Embryonic facial prominence (tissue), 1 donor: Measurements from ENCODE around the gene GSDMA.
"Not testable (repeated sequence)": the region's sequence is repeated elsewhere in the genome, so short reads cannot be mapped to it uniquely, and the experiment has no call there.

Source experiments
- DNase-seq: peaks from one replicate; pipeline ENCODE4 v3.0.0-alpha.2; 2016; ENCODE audit errors: extremely low spot score

Gene GSDMA

DNA sequence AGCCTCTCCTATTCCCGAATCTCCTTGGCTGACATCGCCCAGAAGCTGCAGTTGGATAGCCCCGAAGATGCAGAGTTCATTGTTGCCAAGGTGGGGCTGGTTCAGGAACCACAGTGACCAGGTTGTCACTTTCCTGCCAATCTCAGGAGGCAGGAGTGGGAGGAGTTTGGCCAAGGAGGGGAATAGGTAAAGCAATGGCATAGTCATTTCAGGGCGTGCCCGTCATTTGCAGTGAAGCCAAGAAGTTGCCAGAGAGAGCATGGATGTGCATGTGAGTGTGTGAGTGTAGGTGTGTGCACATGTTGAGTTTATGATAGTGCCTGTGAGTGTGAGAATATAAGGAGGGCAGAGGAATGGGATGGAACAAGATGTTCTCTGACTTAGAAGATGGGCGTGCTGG is 32.6 kb downstream of the GSDMA start:
- no peak for DNase-seq

DNA sequence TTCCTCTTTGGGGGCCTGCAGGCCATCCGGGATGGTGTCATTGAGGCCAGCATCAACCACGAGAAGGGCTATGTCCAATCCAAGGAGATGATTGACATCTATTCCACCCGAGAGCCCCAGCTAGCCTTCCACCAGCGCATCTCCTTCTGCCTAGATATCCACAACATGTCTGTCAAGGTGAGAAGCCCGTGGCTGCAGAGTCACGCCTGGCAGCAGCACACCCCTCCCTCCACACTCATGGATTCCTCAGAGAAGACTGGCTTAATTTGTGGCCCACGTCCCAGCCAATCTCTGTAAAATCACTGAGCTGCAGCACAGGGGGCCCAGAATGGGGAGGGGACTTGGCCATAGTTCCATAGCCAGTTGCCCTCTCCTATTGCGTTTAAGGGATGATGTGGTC is 33.4 kb downstream of the GSDMA start:
- no peak for DNase-seq

DNA sequence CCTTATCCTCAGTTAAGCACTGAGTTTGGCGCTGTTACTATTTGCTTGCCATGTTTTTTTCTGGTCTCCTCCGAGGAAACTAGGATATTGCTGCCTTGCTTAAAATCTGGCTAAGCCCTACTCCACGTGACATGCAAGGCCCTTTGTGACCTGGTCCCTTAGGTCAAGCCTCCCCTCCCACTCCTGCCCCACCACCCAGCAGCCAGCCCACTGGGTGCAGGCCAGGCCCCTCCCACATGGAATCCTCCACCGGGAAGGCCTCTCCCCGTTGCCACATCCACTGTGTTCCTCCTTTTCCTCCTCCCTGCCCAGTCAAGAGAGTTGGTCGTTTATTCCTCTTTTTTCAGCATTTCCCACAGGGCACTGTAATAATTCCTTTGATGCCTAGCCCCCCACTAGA is 34.0 kb downstream of the GSDMA start:
- DNase-seq: no peak

DNA sequence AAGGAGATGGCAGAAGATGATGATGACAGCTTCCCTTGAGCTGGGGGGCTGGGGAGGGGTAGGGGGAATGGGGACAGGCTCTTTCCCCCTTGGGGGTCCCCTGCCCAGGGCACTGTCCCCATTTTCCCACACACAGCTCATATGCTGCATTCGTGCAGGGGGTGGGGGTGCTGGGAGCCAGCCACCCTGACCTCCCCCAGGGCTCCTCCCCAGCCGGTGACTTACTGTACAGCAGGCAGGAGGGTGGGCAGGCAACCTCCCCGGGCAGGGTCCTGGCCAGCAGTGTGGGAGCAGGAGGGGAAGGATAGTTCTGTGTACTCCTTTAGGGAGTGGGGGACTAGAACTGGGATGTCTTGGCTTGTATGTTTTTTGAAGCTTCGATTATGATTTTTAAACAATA is 34.7 kb downstream of the GSDMA start:
- DNase-seq: no peak

DNA sequence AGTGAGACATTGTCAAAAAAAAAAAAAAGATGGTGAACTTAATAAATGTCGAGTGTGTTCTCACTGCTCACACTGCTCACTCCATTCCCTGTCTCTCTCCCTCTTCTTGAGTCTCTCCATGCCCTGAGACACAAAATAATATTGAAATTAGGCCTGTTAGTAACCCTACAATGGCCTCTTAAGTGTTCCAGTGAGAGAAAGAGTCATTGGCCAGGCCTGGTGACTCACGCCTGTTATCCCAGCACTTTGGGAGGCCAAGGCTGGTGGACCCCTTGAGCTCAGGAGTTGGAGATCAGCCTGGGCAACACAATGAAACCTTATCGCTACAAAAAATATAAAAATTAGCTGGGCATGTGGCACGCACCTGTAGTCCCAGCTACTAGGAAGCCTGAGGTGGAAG is 36.3 kb downstream of the GSDMA start:
- DNase-seq: no peak

DNA sequence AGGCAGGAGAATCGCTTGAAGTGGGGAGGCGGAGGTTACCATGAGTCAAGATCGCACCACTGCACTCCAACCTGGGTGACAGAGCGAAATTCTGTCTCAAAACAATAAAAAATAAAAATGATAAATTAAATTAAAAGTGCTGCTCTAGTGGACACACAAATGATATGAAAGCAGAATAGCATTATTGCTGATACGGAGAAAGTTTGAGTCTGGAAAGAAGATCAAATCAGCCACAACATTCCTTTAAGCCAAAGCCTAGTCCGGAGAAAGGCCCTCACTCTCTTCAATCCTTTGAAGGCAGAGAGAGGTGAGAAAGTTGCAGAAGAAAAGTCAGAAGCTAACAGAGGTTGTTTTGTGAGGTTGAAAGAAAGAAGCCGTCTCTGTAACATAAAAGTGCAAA is 37.4 kb downstream of the GSDMA start:
- no peak for DNase-seq

DNA sequence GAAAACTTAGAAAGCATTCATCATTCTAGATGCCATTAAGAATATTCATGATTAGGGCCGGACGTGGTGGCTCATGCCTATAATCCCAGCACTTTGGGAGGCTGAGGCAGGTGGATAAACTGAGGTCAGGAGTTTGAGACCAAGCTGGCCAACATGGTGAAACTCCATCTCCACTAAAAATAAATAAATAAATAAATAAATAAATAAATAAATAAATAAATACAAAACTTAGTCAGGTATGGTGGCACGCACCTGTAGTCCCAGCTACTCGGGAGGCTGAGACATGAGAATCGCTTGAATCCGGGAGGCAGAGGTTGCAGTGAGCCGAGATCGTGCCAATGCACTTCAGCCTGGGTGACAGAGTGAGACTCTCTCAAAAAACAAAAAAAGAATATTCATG is 38.5 kb downstream of the GSDMA start:
- not testable (repeated sequence) for DNase-seq

DNA sequence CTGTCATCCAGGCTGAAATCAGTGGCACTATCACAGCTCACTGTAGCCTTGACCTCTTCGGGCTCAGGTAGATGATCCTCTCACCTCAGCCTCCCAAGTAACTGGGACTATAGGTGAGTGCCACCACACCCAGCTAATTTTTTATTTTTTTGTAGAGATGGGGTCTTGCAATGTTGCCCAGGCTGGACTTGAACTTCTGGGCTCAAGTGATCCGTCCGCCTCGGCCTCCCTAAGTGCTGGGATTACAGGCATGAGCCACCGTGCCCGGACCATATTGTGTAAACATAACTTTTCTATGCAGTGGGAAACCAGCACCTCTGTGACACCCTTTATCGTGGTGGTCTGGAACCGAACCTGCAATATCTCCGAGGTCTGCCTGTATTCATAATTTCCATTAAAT is 41.3 kb downstream of the GSDMA start:
- DNase-seq: no peak

DNA sequence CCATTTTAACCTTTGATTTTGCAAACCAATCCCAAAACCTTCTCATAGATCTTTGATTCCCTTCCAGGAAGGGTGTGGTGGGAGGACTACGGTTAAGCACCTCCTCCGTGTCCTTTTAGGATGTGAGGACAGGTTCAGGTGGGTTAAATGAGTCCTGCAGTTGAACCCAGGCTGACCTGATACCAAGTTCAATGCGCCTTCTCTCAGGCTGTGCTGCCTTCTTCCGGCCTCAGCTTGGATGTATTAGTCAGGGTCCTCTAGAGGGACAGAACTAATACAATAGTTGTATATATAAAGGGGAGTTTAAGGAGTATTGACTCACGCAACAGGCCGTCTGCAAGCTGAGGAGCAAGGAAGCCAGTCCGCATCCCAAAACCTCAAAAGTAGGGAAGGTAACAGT is 41.9 kb downstream of the GSDMA start:
- no peak for DNase-seq

DNA sequence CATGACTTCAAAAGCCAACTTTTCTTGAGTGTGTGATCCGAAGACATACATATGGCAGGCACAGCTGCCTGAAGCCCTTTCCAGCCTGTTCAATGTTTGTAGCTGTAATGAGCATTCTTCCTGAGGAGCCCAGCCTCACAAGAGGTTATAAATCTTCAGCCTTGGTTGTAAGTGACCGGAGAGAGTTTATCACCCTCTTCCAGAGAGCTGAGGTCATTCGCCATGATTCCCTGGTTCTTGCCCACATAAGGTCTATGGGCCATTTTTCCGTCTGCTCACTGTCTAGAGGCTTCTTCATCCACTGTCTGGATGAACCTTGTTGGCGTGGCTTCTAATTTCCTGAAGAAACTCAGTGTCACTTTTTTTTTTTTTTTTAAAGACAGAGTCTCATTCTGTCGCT is 42.7 kb downstream of the GSDMA start:
- DNase-seq: no peak

DNA sequence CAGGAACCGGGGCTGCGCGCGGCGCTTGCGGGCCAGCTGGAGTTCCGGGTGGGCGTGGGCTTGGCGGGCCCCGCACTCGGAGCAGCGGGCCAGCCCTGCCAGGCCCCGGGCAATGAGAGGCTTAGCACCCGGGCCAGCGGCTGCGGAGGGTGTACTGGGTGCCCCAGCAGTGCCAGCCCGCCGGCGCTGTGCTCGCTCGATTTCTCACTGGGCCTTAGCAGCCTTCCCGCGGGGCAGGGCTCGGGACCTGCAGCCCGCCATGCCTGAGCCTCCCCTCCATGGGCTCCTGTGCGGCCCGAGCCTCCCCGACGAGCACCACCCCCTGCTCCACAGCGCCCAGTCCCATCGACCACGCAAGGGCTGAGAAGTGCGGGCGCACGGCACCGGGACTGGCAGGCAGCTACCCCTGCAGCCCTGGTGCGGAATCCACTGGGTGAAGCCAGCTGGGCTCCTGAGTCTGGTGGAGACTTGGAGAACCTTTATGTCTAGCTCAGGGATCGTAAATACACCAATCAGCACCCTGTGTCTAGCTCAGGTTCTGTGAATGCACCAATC is 48.2 kb downstream of the GSDMA start:
- not testable (repeated sequence) for DNase-seq

DNA sequence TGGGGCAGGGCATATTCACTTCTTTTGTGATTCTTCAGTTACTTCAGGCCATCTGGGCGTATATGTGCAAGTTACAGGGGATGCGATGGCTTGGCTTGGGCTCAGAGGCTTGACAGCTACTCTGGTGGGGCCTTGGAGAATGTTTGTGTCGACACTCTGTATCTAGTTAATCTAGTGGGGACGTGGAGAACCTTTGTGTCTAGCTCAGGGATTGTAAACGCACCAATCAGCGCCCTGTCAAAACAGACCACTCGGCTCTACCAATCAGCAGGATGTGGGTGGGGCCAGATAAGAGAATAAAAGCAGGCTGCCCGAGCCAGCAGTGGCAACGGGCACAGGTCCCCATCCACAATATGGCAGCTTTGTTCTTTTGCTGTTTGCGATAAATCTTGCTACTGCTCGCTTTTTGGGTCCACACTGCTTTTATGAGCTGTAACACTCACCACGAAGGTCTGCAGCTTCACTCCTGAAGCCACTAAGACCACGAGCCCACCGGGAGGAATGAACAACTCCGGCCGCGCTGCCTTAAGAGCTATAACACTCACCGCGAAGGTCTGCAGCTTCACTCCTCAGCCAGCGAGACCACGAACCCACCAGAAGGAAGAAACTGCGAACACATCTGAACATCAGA is 49.3 kb downstream of the GSDMA start:
- DNase-seq: not testable (repeated sequence)

DNA sequence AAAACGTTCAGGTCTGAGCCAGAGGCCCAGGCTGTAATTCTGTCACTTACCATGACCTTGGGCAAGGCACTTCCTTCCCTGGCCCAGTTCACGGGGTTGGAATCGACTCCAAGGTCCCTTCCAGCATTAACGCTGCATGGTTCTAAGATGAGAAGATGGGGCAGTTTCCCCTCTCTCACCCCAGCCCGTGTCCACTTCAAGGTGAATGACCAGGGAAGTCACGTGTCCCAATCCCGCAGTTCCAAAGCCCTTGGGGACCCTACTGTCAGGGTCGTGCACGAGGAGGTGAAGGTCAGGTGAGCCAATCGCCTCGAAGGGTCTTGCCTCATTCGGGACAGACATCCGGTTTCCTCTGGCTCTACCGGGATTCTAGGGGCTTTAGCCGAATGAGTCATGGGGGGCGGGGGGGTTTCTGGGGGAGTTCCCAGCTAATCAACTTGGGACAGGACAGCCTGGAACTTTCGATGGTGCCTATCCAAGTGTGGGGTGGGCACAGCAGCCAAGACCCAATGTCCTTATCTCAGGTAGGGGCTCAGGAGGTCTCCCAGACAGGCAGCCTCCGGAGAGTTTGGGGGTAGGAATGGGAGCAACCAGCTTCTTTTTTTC is 51.7 kb downstream of the GSDMA start:
- no peak for DNase-seq

DNA sequence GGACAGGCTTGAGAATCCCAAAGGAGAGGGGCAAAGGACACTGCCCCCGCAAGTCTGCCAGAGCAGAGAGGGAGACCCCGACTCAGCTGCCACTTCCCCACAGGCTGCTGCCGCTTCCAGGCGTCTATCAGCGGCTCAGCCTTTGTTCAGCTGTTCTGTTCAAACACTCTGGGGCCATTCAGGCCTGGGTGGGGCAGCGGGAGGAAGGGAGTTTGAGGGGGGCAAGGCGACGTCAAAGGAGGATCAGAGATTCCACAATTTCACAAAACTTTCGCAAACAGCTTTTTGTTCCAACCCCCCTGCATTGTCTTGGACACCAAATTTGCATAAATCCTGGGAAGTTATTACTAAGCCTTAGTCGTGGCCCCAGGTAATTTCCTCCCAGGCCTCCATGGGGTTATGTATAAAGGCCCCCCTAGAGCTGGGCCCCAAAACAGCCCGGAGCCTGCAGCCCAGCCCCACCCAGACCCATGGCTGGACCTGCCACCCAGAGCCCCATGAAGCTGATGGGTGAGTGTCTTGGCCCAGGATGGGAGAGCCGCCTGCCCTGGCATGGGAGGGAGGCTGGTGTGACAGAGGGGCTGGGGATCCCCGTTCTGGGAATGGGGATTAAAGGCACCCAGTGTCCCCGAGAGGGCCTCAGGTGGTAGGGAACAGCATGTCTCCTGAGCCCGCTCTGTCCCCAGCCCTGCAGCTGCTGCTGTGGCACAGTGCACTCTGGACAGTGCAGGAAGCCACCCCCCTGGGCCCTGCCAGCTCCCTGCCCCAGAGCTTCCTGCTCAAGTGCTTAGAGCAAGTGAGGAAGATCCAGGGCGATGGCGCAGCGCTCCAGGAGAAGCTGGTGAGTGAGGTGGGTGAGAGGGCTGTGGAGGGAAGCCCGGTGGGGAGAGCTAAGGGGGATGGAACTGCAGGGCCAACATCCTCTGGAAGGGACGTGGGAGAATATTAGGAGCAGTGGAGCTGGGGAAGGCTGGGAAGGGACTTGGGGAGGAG is 52.5 kb downstream of the GSDMA start, which contains the start of gene CSF3:
Gene CSF3, plus strand, starts transcription at position 436 of the 993 bp plus-strand sequence. Its CDS starts 35 bp downstream, at position 471.
- no peak for DNase-seq

DNA sequence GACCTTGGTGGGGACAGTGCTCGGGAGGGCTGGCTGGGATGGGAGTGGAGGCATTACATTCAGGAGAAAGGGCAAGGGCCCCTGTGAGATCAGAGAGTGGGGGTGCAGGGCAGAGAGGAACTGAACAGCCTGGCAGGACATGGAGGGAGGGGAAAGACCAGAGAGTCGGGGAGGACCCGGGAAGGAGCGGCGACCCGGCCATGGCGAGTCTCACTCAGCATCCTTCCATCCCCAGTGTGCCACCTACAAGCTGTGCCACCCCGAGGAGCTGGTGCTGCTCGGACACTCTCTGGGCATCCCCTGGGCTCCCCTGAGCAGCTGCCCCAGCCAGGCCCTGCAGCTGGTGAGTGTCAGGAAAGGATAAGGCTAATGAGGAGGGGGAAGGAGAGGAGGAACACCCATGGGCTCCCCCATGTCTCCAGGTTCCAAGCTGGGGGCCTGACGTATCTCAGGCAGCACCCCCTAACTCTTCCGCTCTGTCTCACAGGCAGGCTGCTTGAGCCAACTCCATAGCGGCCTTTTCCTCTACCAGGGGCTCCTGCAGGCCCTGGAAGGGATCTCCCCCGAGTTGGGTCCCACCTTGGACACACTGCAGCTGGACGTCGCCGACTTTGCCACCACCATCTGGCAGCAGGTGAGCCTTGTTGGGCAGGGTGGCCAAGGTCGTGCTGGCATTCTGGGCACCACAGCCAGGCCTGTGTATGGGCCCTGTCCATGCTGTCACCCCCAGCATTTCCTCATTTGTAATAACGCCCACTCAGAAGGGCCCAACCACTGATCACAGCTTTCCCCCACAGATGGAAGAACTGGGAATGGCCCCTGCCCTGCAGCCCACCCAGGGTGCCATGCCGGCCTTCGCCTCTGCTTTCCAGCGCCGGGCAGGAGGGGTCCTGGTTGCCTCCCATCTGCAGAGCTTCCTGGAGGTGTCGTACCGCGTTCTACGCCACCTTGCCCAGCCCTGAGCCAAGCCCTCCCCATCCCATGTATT is 53.5 kb downstream of the GSDMA start:
- no peak for DNase-seq

DNA sequence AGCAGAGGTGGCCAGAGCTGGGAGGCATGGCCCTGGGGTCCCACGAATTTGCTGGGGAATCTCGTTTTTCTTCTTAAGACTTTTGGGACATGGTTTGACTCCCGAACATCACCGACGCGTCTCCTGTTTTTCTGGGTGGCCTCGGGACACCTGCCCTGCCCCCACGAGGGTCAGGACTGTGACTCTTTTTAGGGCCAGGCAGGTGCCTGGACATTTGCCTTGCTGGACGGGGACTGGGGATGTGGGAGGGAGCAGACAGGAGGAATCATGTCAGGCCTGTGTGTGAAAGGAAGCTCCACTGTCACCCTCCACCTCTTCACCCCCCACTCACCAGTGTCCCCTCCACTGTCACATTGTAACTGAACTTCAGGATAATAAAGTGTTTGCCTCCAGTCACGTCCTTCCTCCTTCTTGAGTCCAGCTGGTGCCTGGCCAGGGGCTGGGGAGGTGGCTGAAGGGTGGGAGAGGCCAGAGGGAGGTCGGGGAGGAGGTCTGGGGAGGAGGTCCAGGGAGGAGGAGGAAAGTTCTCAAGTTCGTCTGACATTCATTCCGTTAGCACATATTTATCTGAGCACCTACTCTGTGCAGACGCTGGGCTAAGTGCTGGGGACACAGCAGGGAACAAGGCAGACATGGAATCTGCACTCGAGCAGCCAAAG is 54.7 kb downstream of the GSDMA start:
- DNase-seq: no peak

DNA sequence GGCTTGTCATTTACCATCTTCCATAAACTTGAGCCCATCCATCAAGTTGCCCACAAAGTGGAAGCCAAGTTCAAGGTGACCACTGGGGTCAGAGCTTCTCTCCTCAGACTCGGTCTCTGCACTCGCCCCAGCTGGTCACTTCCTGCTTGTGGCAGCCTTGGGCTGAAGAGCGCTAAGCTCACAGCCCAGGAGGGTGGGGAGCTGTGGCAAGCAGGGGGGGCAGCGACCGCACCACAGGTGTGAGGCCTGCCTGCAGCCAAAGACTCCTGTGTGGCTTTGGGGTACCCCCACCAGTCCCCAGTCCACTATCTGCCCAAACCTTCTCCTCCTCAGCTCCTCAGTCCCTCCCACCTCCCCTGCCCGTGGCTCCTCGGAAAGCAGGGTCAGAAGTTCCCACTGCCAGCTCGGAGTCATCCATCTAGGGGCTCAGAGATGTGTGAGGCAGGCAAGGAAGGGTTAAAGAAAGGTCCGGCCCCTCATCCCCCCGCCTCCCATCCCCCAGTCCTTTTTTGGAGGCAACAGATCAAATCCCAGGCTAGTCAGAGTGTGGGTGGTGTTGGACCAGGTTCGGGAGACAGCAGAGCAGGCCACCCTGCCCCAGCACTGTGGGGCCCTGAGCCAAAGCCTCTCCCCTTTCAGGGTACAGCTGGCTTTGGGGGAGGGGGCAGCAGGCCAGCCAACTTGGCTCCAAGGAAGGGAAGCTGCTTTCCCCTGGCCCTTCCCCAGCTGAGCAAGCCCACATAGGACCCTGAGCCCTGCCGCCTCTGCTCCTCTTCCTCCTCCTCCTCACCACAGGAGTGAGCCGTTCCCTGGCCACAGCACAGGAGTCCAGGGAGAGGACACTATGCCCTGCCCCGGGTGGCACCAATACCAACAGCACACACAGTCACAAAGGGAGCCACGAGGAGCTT is 55.7 kb downstream of the GSDMA start:
- no peak for DNase-seq

DNA sequence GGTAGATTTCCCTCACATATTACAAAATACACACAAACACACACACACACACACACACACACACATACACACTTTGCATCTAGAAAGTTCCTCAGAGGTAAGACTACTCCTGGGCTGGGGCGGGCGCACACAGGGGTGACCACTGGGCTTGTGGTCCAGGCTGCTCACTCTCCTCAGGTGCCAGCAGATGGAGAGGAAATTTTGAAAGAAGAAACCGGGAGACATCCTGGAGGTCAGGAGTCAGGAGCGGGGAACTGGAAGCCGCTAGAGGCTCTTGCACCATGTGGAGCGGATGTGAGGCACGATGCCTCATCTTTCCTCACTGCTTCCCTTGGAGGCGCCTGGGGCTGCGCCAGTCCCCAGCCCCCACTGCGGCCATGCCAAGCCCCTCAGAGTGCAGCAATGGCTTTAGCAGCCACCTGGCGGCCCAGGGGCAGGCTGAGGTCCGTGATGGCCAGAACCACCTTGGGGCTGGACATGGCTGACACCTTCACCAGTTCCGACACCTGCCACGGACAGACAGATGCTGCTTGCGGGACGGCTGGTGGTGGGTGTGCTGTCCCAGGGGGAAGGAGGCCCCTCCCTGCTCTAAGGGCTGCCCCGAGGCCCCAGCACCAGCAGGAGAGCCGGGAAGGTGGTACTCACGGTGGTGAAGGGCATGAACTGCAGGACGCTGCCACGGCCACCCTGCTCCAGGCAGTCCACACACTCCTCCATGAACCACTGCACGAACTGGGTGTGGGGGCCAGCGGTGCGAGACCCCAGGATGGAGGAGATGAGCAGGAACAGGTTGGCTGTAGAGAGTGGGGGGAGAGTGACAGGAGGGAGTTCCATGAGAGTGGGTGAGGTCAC is 56.6 kb downstream of the GSDMA start:
- DNase-seq: no peak

DNA sequence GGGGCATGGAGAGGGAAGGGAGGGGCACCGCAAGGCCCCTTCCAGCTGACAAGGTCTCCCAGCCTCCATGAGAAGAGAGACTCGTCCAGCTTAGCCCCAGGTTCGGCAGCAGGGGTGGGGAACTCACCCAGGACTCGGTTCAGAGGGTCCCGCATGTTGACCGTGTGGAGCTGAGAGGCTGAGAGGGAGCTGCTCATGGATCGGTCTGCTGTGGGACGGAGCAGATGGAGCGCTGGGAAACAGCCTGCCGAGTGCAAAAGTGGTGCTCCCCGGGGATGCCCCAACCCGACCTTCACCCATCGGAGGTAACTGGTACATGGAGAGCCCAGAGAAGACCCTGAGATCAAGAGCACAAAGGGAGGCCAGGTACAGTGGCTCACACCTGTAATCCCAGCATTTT is 57.3 kb downstream of the GSDMA start:
- DNase-seq: no peak
